SK-N-MC (cell line): ENCODE measurements around the gene SARNP.
"Not testable (repeated sequence)": the region's sequence is repeated elsewhere in the genome, so short reads cannot be mapped to it uniquely, and the experiment has no call there.

Source experiments
- DNase-seq: peaks from one replicate; pipeline ENCODE4 v3.0.0-alpha.2; 2011; ENCODE audit warnings: low read depth, low spot score
- H3K27ac ChIP-seq: fragments of 200-600 bp; sonication (generic); 2 replicates; pipeline ENCODE4 v1.5.1; 2016; ENCODE audit warnings: mixed run types
- H3K36me3 ChIP-seq: fragments of 200-600 bp; sonication (generic); 2 replicates; pipeline ENCODE4 v1.6.1; 2017; ENCODE audit warnings: antibody characterized with exemption, low read length, mixed read lengths; ENCODE audit not compliant: insufficient read depth
- H3K4me3 ChIP-seq: fragments of 200-600 bp; sonication (generic); 2 replicates; pipeline ENCODE4 v1.5.1; 2016
- H3K9ac ChIP-seq: fragments of 200-600 bp; sonication (generic); 2 replicates; pipeline ENCODE4 v1.8.0; 2017; ENCODE audit warnings: mixed run types, mixed read lengths; ENCODE audit not compliant: insufficient read length
- H3K9me3 ChIP-seq: fragments of 200-600 bp; sonication (generic); 2 replicates; pipeline ENCODE4 v1.6.1; 2017; ENCODE audit warnings: low read depth, mild to moderate bottlenecking, antibody characterized with exemption, low read length, moderate library complexity, mixed read lengths
- EZH2 ChIP-seq: fragments of 200-600 bp; sonication (generic); IDR thresholded peaks from one replicate; pipeline ENCODE4 v1.6.1; 2017; ENCODE audit warnings: antibody characterized with exemption
- FOXP2 ChIP-seq: optimal IDR thresholded peaks from 2 replicates; pipeline ENCODE3; 2011; ENCODE audit warnings: mild to moderate bottlenecking, moderate library complexity; ENCODE audit not compliant: insufficient read depth; ENCODE audit errors: extremely low read length, control extremely low read depth
- POLR2AphosphoS5 ChIP-seq: IDR thresholded peaks from 2 replicates; pipeline ENCODE4 v1.6.1; 2012; ENCODE audit warnings: mild to moderate bottlenecking, low read depth, low read length, borderline replicate concordance

SARNP gene

DNA sequence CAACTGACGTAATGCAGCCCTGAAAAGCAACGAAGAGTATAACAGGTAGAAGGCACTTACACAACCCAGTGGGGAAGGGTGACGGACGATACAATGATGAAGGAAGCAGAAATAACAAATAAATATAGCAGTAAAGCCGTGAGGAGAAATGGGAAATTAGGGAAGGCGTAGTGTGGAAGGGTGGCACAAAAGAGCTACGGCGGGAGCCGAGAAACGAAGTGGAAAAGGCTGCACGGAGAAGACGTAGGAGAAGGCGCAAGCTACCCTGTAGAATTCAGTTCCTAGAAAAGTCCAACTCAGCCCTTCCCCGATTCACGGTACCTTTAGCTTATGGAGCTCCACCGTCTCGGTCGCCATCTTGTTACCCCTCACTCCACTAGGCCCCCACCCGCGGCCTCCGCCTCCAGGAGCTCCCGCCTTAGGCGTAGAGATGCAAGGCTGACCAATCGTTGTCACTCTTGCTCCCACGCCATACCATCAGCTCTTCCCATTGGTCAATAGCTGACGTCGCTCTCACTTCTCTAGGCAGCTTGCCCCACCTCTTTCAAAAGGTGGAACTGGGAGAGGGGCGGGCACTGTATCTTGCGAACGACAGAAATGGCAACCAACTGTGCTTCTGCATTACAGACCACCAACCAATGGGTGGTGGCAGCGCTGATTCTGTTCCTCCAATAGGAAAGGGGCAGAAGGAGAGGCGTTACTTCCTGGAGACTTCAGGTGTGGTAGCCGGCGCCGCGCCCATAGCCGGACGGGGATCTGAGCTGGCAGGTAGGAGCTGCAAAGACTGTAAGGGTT is at the start of gene SARNP, which contains the start of gene ORMDL2:
SARNP (minus strand) TSS at position 380 of the 795 bp plus-strand sequence; CDS start at position 357, 23 bp downstream.
ORMDL2 (plus strand) TSS at position 697 of the 795 bp plus-strand sequence. CDS start 959 bp downstream, outside the sequence.
- H3K9ac ChIP-seq, result peak within 1 kb of the TSS; percentile 98
- H3K4me3 ChIP-seq, result peak within 1 kb of the TSS; percentile 99
- peaks cover 63% of the 10 kb centered on the region for H3K36me3 ChIP-seq
- no peaks in the 10 kb centered on the region for H3K9me3 ChIP-seq
- H3K27ac ChIP-seq, result peak within 1 kb of the TSS; percentile 90
- TF ChIP-seq POLR2AphosphoS5 (peak; percentile 87), FOXP2 (no peak)
- peak; percentile 99 for DNase-seq

- not testable (repeated sequence) for H3K36me3 ChIP-seq, H3K4me3 ChIP-seq, DNase-seq, H3K9me3 ChIP-seq, H3K27ac ChIP-seq, H3K9ac ChIP-seq
Observed at GRCh38 chr12:55866454-55867004, 49.0 kb upstream of the SARNP start.

- DNase-seq, result no peak
- Histone ChIP-seq H3K36me3 (no peaks in the 10 kb centered on the region), H3K27ac (no peak overlapping the region), H3K9me3 (peaks cover 4% of the 10 kb centered on the region; the same call in 1 of the 2 replicates), H3K4me3 (no peak overlapping the region), H3K9ac (no peak overlapping the region)
- TF ChIP-seq EZH2 (no peak), POLR2AphosphoS5 (no peak), FOXP2 (no peak)
Observed at GRCh38 chr12:55865327-55865726, 47.8 kb upstream of the SARNP start.

DNA sequence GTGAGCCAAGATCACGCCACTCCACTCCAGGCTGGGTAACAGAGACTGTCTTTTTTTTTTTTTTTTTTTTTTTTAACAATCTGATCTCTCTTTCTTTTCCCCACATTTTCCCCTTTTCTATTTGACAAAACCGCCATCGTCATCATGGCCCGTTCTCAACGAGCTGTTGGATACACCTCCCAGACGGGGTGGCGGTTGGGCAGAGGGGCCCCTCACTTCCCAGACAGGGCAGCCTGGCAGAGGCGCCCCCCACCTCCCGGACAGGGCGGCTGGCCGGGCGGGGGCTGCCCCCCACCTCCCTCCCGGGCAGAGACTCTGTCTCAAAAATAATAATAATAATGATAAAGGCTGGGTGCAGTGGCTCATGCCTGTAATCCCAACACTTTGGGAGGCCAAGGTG is 45.4 kb upstream of the SARNP start:
- not testable (repeated sequence) for H3K4me3 ChIP-seq, H3K36me3 ChIP-seq, DNase-seq, H3K9me3 ChIP-seq, H3K27ac ChIP-seq, H3K9ac ChIP-seq

- no peaks in the 10 kb centered on the region for H3K36me3 ChIP-seq
- TF ChIP-seq POLR2AphosphoS5 (no peak), FOXP2 (no peak), EZH2 (no peak)
- no peak for DNase-seq
- no peak overlapping the region for H3K9ac ChIP-seq
- H3K27ac ChIP-seq, result no peak overlapping the region
- H3K9me3 ChIP-seq, result peaks cover 4% of the 10 kb centered on the region; the same call in 1 of the 2 replicates
- H3K4me3 ChIP-seq, result no peak overlapping the region
Observed at GRCh38 chr12:55862286-55862685, 44.8 kb upstream of the SARNP start.

- Histone ChIP-seq H3K4me3 (no peak overlapping the region), H3K27ac (no peak overlapping the region), H3K9ac (no peak overlapping the region), H3K9me3 (peaks cover 4% of the 10 kb centered on the region; the same call in 1 of the 2 replicates), H3K36me3 (no peaks in the 10 kb centered on the region)
- DNase-seq, result no peak
- TF ChIP-seq FOXP2 (no peak), POLR2AphosphoS5 (no peak), EZH2 (no peak)
Observed at GRCh38 chr12:55861871-55862270, 44.3 kb upstream of the SARNP start.

DNA sequence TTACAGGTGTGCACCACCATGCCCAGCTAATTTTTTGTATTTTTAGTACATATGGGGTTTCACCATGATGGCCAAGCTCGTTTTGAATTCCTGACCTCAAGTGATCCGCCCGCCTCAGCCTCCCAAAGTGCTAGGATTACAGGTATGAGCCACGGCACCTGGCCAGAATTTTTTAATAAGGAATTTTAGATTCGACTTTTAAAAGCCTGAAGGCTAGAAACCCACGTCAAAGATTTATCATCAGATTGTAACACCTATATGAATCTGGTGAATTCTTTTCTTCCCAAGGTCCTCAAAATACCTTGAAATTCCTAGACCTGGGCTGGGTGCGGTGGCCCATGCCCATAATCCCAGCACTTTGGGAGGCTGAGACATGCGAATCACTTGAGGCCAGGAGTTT is 43.9 kb upstream of the SARNP start:
- TF ChIP-seq EZH2, result no peak
- no peak for TF ChIP-seq POLR2AphosphoS5
- H3K36me3 ChIP-seq, result no peaks in the 10 kb centered on the region
- H3K27ac ChIP-seq, result no peak overlapping the region
- H3K4me3 ChIP-seq, result no peak overlapping the region
- H3K9me3 ChIP-seq, result peaks cover 4% of the 10 kb centered on the region; the same call in 1 of the 2 replicates
- H3K9ac ChIP-seq, result no peak overlapping the region
- no peak for DNase-seq

DNA sequence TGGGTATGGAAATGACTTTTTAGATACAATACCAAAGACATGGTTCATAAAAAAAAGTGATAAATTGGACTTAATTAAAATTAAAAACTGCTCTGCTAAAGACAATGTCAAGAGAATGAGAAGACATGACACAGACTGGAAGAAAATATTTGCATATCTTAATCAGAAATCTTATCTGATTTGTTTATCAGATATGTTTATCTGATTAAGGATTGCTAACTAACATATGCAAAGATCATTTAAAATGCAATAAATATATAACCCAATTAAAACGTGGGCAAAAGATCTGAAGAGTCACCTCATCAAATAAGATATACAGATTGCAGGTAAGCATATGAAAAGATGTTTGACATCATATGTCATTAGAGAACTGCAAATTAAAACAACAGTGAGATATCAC is 35.2 kb upstream of the SARNP start:
- TF ChIP-seq POLR2AphosphoS5, result no peak
- no peak for TF ChIP-seq EZH2
- TF ChIP-seq FOXP2, result no peak
- no peak overlapping the region for H3K9ac ChIP-seq
- H3K4me3 ChIP-seq, result no peak overlapping the region
- no peaks in the 10 kb centered on the region for H3K9me3 ChIP-seq
- H3K27ac ChIP-seq, result no peak overlapping the region
- DNase-seq, result no peak
- no peaks in the 10 kb centered on the region for H3K36me3 ChIP-seq

- H3K9me3 ChIP-seq, result no peaks in the 10 kb centered on the region
- H3K9ac ChIP-seq, result no peak overlapping the region
- H3K27ac ChIP-seq, result no peak overlapping the region
- H3K4me3 ChIP-seq, result 0 out of 2 replicates have a peak overlapping the region, but pooled peaks have one; percentile 15
- no peaks in the 10 kb centered on the region for H3K36me3 ChIP-seq
- TF ChIP-seq POLR2AphosphoS5 (no peak), EZH2 (no peak), FOXP2 (no peak)
- no peak for DNase-seq
Observed at GRCh38 chr12:55850893-55851292, 33.4 kb upstream of the SARNP start.
